Measurements from ENCODE around the gene STK11.

GRCh38 chr19:1239796-1240737 lies 34.5 kb downstream of the STK11 start:
- TF ChIP-seq, protein P1, sequence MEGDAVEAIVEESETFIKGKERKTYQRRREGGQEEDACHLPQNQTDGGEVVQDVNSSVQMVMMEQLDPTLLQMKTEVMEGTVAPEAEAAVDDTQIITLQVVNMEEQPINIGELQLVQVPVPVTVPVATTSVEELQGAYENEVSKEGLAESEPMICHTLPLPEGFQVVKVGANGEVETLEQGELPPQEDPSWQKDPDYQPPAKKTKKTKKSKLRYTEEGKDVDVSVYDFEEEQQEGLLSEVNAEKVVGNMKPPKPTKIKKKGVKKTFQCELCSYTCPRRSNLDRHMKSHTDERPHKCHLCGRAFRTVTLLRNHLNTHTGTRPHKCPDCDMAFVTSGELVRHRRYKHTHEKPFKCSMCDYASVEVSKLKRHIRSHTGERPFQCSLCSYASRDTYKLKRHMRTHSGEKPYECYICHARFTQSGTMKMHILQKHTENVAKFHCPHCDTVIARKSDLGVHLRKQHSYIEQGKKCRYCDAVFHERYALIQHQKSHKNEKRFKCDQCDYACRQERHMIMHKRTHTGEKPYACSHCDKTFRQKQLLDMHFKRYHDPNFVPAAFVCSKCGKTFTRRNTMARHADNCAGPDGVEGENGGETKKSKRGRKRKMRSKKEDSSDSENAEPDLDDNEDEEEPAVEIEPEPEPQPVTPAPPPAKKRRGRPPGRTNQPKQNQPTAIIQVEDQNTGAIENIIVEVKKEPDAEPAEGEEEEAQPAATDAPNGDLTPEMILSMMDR (IDR thresholded peaks at IDR 0.05): peak; percentile 33 to 99 (median 74)
- no peak for TF ChIP-seq POLR2A (IDR thresholded peaks at IDR 0.05)
